GM21825 (cell line): Measurements from ENCODE around the gene VWC2L.

Experiments used
- ATAC-seq: cut with Tn5 transposase; IDR thresholded peaks from one replicate; pipeline ENCODE4 v1.9.1; 2021; ENCODE audit warnings: mild to moderate bottlenecking, moderate library complexity; ENCODE audit not compliant: unreplicated experiment

Gene VWC2L

DNA sequence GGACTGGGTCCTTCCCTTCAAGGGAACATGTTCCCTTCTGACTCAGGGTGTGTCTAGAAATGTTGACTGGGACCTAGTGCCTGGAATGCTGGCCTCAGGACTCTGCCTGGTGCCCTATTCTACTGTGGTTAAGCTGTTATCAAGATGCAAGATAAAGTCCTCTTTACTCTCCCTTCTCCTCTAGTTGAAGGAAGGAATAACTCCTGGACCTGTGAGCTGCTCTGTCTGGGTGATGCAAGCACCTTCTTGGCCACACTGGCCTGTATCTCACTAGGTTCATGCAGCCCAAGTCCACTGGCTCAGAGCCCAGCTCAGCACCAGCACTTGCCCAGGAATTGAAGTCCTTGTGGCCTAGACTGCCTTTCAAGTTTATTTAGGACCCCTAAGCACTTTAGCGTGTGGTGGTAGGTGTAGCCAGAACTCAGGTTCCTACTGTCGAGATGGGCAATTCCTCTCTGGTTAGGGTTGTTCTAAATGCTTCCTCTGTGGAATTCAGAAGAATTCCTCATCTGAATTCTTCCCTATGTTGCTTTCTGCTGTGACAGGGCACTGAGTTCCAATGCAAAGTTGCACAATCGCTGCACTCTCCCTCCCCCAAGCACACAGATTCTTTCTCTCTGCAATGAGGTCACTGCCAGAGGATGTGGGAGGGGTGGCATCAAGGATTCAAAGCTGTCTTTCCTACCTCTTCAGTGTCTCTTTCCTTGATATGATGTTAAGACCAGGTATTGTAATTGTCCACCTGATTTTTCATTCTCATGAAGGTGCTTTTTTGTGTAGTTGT lies 54.7 kb downstream of the VWC2L start:
- ATAC-seq, result no peak

DNA sequence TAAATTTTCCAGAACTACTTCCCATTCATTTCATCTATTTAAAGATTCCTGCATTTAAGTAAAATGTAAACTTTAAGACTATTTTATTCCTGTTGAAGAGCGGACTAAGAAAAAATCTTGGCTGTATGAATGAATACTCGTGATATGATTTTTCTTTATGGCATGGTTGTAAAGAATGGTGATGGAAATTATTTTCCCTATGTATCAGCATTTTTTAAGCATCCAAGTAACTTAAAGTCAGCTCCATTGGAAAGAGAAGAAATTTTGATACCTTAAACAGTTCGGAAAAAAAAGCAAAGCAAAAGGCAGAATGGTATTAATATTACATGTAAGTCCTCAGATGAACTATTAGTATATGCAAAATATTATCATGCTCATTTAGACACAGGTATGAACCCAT lies 58.9 kb downstream of the VWC2L start:
- ATAC-seq, result no peak

DNA sequence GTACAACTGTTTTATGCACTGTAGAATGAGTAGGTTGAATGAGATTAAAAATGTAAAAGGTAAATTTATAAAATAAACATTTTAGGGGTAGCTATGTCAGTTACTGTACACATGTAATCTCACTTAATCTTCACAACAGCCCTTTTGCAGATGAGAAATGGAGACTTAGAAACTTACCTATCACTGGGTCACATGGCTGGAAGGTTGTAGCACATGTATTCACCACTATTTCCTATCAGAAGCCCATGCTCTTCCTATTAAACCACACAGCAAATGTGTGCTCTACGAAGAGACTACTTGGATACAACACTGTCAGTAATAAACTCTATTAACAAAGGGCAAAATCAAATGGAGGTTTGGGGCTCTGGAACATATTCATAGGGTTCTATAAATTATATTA lies 60.5 kb downstream of the VWC2L start:
- no peak for ATAC-seq

GRCh38 chr2:214471990-214472389 lies 61.1 kb downstream of the VWC2L start:
- no peak for ATAC-seq

- ATAC-seq, result no peak
These were observed 66.5 kb downstream of the VWC2L start for GRCh38 chr2:214477305-214477704.

DNA sequence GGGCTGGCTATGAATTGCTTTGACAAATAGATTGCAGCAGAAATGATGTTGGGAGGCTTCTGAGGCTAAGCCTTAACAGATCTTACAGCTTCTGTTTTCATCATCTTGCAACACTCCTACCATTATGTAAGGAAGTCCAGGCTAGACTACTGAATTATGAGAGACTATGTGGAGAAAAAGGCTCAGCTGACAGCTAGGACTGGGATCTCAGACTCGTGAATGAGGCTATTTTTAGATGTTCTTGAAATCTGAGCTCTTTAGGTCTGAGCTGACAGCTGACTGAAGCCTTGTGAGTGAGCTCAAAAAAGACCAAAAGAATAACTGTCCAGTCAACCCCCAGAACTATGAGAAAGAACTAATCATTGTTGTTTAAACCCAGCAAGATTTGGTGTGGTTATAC lies 70.3 kb downstream of the VWC2L start:
- ATAC-seq, result no peak

DNA sequence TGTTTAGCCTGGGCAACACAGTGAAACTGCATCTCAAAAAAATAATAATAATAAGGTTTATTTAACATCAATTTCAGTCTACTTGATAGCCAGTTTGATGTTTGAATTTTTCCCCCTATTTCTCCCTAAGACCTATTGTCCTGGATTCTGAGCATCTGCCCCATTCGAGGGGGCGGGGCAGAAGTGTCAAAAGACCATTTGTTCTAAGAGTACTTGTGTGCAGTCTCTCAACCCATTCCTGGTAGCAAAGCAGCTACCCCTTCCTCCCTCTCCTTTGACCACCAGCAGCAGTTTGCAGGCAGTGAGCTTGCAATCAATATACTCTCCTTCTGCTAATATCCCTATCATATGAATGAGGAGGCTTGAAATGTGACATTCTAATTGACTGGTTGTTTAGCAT lies 71.9 kb downstream of the VWC2L start:
- ATAC-seq, result no peak

GRCh38 chr2:214484239-214484638 lies 73.4 kb downstream of the VWC2L start:
- no peak for ATAC-seq

DNA sequence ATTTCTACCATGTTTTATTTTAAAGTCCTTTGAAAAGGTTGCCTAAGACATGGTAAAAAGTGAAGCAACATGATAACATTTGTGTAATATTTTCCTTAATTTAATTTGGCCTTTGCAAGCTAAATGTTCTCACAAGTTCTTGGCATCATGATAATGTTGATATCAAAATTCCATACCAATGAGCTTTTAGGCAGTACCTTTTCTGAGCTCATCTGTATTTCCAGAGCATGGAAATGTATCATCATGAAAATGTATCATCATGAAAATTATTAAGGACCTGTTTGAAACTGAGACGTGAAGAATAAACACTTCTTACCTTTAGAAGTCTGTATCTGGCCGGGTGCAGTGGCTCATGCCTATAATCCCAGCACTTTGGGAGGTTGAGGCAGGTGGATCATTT lies 73.8 kb downstream of the VWC2L start:
- ATAC-seq, result no peak

GRCh38 chr2:214489181-214489580 lies 78.3 kb downstream of the VWC2L start:
- no peak for ATAC-seq

DNA sequence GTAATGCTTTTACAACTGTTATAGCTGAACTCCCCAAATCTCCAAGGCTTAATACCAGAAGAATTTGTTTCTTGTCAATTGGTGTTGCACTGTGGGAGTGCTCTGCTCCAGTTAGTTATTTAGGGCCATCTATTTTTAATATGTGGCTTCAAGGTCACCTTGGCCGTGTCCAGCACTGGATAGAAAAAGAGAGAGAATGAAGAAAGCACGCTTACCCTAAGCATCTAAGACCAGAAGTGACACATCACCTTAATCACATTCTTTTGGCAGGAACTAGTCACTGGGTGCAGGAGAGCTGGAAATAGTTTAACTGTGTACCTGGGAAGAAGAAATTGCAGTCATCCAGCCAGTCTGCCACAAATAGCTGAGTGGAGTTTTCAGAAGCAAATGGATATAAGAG lies 78.8 kb downstream of the VWC2L start:
- no peak for ATAC-seq

GRCh38 chr2:214492152-214492551 lies 81.3 kb downstream of the VWC2L start:
- ATAC-seq, result no peak

DNA sequence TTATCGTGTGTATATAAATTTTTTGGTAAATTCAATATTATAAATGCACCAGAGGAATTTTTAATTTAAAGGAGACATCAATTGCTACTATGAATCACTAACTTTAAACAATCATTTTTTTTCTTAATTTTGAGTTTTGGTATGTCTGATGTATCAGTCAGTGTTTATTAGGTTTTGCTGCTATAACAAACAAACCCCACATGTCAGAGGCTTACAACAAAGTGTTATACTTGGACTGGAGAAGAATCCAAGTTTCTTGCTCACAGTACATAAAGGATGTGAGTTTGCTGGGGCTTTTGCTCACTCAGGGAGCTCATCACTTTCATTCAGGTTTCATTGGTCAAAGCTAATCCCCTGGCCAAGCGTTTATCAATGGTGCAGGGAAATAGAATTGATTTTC lies 81.8 kb downstream of the VWC2L start:
- no peak for ATAC-seq

DNA sequence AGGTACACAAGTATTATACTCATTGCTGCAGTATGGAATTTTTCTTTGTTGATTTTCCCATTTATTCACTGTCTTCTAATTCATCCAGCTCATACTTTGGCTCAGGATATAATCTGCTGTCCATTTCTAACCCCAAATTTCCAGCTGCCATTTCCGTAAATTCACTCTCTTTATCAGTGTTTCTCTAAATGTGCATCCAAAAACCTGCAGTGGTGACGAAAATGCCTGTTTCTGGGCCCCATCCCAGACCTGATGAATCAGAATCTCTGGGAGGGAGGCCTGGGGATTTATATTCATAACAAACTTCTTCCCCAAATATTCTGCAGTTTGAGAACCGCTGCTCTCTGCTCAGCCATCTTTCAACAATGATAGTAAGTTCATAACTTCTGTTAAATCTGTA lies 86.6 kb downstream of the VWC2L start:
- no peak for ATAC-seq

DNA sequence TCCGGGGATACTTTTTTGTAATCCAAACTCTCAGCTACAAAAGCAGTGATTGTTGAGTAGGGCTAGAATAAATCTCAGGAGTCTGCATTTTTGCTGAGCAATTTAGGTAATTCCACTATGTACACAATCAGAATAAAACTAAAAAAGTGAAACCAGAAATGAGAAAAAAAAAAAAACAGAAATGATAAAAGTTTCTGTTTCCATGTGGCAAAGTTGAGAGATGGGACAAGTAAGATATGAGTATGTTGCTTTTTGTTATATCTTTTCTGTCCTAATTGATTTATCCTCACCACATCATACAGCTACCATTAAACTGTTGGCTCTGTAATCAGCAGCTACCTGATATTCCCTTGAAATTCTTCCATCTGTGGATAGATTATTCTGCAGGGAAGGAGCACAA lies 92.7 kb downstream of the VWC2L start:
- ATAC-seq, result no peak

DNA sequence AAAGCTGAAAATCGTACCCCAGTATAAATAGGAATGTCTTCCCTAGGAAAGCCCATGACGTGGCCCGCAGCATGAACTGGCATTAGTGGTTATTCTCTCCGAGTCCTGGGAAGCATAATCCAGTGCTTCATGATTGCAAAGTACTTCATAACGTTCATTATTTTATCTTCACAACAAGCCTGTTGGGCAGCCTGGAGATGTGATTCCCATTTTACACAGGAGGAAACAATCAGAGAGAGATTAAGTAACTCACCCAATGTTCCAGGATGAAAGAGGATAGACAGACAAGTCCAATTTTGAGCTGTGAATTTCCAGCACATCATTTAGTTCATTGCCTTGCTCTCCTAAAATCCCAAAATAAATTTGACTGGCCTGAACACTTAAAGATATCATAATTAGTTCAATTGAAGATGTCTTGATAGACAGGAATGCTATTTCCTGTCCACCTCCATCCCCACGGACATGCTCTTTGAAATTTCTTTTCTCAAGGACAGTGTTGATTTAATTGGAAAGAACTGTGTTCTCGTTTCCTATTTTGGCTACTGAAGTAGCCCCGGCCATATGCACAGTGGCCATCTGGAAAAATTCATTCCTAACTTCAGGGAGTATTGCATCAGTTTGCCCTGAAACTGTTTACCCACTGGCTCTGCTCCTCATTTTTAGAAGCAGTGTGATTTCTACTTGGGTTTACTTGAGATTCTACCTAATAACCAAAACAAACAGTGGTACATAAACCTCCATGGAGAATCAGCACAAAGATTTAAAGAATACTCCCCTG lies 93.9 kb downstream of the VWC2L start:
- no peak for ATAC-seq

DNA sequence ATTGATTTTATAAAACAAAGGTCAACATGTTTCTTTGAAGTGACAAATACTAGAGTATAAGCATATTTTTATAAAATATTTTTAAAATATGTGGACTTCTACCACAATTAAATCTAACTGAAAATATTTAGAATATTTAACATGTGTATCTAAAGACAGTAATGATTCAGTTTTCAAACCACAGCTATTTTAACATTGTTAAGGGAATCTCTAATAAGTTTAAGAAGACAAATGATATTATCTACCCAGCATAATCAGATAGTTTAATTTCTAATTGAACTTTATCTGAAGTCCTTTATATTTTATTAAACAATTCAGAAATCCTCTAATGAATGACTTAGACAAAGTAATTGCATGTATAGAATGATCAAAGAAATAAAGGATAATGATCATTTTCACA lies 96.2 kb downstream of the VWC2L start:
- no peak for ATAC-seq

DNA sequence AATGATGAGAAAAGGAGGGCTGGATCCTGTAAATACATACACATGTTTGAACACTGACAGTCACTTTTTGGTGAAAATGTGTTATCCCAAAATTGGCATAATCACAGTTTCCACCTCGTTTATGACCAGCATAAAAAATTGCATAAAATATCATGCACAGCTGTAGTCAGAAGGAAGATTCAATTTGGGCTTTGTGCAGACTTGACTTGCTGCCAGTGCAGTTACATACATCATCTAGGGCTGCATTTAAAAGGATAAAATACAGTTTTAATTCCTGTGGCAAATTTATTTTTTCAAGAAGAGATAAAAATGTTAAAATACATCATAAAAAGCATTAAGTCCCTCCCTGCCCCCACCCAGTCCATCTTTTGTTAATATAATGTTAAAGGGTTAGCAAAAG lies 103.8 kb downstream of the VWC2L start:
- no peak for ATAC-seq

- no peak for ATAC-seq
These were observed 104.3 kb downstream of the VWC2L start for GRCh38 chr2:214515111-214515510.

GRCh38 chr2:214519258-214519818 lies 108.5 kb downstream of the VWC2L start:
- no peak for ATAC-seq

- no peak for ATAC-seq
These were observed 118.2 kb downstream of the VWC2L start for GRCh38 chr2:214529021-214529420.

DNA sequence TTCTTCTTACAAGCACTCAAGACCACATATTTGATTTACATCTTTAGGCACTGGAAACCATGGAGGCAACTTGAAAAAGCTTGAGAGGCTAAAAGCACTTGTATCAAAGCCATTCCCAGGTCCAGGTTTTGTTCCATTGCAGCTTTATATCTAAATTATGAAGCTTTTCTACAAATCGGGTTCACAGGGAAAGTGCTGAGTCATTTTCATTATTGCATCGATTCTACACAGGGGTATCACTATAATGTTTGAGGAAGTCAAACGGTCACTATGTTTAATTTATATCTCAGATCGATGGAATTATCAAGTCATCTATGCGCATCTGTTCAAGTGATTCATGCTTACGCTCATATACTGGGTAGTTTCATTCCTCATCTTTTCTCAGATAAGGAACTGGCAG lies 118.7 kb downstream of the VWC2L start:
- no peak for ATAC-seq
